Measurements from ENCODE around the gene ZNRF3. TPM values are rescaled to one million over a fixed set of nuclear protein-coding genes. Genes with fewer than 3 reads are reported as not detected.

ZNRF3 gene
- total RNA-seq, 4 donors from 2014 or later = 1.7 to 8.1 (median 4.8) TPM

DNA sequence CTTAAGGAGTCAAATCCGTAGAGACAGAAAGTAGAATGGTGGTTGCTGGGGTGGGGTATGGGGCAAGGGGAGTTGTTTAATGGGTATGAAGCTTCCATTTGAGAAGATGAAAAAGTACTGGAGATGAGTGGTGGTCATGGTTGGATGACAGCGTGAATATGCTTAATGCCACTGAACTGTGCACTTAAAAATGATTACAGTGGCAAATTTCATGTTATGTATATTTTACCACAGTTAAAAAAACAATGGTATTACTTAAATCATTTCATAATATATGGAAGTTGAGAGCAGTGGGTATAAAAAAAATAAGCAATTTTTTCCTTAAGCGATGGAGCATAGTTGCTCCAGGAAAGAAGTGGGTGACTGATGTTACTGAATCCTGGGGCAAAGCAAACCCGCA is 111.2 kb downstream of the ZNRF3 start:
- TF ChIP-seq, protein P1, sequence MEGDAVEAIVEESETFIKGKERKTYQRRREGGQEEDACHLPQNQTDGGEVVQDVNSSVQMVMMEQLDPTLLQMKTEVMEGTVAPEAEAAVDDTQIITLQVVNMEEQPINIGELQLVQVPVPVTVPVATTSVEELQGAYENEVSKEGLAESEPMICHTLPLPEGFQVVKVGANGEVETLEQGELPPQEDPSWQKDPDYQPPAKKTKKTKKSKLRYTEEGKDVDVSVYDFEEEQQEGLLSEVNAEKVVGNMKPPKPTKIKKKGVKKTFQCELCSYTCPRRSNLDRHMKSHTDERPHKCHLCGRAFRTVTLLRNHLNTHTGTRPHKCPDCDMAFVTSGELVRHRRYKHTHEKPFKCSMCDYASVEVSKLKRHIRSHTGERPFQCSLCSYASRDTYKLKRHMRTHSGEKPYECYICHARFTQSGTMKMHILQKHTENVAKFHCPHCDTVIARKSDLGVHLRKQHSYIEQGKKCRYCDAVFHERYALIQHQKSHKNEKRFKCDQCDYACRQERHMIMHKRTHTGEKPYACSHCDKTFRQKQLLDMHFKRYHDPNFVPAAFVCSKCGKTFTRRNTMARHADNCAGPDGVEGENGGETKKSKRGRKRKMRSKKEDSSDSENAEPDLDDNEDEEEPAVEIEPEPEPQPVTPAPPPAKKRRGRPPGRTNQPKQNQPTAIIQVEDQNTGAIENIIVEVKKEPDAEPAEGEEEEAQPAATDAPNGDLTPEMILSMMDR (IDR thresholded peaks at IDR 0.05; ENCODE audit: low read depth) = no peak

DNA sequence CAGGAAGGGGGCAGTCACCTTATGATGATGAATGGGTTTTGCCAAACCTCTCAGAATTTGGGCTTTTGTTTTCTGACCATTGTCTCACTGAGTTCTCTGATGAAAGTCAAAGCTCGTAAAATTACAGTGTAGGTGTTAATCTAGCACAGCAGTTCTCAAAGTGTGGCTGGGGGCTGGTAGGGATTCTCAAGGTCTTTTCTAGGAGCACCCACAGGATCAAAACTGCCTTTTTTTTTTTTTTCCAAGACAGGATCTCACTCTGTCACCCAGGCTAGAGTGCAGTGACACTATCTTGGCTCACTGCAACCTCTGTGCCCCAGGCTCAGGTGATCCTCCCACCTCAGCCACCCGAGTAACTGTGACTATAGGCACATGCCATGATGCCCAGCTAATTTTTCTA is 112.2 kb downstream of the ZNRF3 start:
- TF ChIP-seq, protein P1 (IDR thresholded peaks at IDR 0.05; ENCODE audit: low read depth) = no peak

DNA sequence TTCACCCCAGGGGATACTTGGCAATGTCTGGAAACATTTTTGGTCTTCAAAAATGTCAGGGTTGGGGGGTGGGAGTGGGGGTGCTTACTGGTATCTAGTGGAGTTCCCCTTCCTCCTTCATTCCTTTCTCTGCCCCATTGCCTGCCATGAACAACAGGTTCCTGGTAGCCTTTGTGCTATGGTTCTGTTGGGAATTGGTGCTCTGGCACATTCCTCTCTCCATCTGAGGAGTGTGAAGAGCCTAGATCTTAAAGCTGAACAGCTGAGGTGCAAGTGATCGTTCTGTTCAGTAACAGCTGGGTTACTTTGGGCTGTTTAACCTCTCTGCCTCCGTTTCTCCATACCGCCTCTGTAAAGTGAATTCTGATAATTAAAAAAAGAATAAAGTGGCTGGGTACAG is 114.0 kb downstream of the ZNRF3 start:
- TF ChIP-seq, protein P1 (IDR thresholded peaks at IDR 0.05; ENCODE audit: low read depth) = no peak

DNA sequence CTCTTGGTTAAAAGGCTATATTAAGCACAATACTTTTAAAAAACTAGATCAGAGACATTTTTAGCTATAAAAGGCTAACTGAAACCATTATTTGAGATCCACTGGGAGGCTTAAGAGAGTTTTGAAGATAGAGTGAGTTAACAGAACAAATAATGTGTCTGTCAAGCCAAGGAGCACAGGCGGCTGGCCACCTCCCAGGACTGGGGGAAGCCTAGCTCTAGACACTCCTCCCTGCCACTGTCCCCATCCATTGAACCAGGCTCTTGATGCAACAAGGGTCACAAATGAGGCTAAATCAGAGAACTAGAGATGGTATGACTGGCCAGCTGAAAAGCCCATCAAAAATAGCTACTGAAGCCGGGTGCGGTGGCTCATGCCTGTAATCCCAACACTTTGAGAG is 115.3 kb downstream of the ZNRF3 start:
- TF ChIP-seq, protein P1 (IDR thresholded peaks at IDR 0.05; ENCODE audit: low read depth) = no peak

DNA sequence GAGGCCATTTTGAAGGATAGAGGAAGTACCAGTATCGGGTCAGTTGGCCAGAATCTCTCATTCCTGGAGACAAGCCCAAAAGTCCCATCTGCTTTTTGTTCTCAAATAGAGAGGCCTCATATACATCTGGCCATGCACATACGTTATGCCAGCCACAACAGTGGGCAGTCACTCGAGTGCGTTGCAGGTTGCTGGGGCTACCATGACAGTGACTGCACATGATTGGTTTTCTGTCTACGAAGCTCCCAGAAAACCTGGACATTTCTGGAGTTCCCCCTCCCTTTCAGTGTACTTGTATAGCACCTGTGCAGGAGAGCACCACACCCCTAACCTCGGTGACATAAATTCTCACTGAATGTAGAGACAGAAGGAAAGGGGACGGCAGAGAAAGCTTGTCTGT is 116.1 kb downstream of the ZNRF3 start:
- TF ChIP-seq, protein P1 (IDR thresholded peaks at IDR 0.05; ENCODE audit: low read depth) = no peak

DNA sequence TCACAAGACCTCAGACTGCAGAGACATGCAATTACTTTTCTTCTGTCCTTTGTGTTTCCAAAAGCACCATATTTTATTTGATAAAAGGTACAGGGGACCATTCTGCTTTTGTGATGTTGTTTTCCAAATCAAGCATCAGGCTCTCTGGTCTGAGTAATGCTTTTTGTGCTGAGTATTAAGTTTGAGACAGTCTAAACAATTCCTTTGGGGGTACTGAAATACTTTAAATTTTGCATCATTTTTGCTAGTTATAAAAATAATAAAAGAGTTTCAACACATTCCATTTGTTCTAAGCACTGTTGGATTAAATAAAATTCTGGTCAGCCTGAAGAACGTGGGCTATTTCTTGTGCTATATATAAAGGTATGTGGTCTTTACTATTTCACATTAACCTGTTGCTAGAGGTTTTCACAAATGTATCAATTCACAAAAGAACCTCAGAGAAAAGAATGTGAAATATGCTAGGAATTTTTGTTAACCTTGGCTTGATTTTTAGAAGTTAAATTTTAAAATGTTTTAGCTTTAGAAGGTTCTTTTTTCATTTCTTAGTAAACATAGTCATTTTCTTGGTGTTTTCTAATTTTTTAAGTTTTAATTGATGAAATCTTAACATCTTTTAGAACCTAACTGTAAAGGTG is 116.7 kb downstream of the ZNRF3 start:
- TF ChIP-seq, protein P1 (IDR thresholded peaks at IDR 0.05; ENCODE audit: low read depth) = no peak

DNA sequence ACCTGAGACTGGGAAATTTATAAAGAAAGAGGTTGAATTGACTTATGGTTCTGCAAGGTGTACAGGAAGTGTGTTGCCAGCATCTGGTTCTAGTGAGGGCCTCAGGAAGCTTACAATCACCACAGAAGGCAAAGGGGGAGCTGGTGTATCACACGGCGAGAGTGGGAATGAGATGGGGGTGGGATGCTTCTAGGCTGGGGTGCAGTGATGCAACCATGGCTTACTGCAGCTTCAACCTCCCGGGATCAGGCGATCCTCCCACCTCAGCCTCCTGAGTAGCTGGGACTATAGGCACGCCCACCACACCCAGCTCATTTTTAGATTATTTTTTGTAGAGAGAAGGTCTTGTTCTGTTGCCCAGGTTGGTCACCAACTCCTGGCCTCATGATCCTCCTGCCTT is 117.3 kb downstream of the ZNRF3 start:
- TF ChIP-seq, protein P1 (IDR thresholded peaks at IDR 0.05; ENCODE audit: low read depth) = no peak
